Gastrocnemius medialis (tissue), 4 donors: ENCODE measurements around the gene ZNF330. TPM values are rescaled to one million over a fixed set of nuclear protein-coding genes. Genes with fewer than 3 reads are reported as not detected.

Source experiments
- ATAC-seq, 2 donors: fragments of 150-250 bp; one replicate each; pipeline ENCODE4 v1.9.1; 2016
- DNase-seq, 2 donors: peaks; one replicate each; pipeline ENCODE4 v3.0.0-alpha.2; 2019
- H3K27ac ChIP-seq, 4 donors: fragments of 200-600 bp; sonication (generic); 1 replicate in 1 of 4; 2 replicates in 3 of 4; pipeline ENCODE4 v1.5.1; 2016 to 2018; ENCODE audit warnings: mild to moderate bottlenecking in 2 of 4, moderate library complexity in 1 of 4
- H3K27me3 ChIP-seq, 3 donors: fragments of 200-600 bp; sonication (generic) in 2 of 3; 1 replicate in 1 of 3; 2 replicates in 2 of 3; pipeline versions ENCODE4 v1.5.1 to v1.6.0; 2016 to 2019; ENCODE audit warnings: mild to moderate bottlenecking in 1 of 3, moderate library complexity in 1 of 3
- H3K36me3 ChIP-seq, 2 donors: fragments of 200-600 bp; sonication (generic) in 1 of 2; one replicate each; pipeline ENCODE4 v1.5.1; 2017 to 2018
- H3K4me1 ChIP-seq, 2 donors: fragments of 200-600 bp; sonication (generic) in 1 of 2; one replicate each; pipeline ENCODE4 v1.5.1; 2016 to 2017; ENCODE audit warnings: mild to moderate bottlenecking in 2 of 2
- H3K4me3 ChIP-seq, 4 donors: fragments of 200-600 bp; sonication (generic) in 3 of 4; 1 replicate in 1 of 4; 2 replicates in 3 of 4; pipeline ENCODE4 v1.5.1; 2016 to 2019; ENCODE audit warnings: mild to moderate bottlenecking in 2 of 4
- H3K9me3 ChIP-seq, 3 donors: fragments of 200-600 bp; sonication (generic) in 2 of 3; 1 replicate in 1 of 3; 2 replicates in 2 of 3; pipeline ENCODE4 v1.5.1; 2016 to 2019
- POLR2A ChIP-seq, 2 donors: fragments of 450-650 bp; IDR thresholded peaks; one replicate each; pipeline ENCODE4 v1.6.1; 2017; ENCODE audit warnings: antibody characterized with exemption in 2 of 2, mild to moderate bottlenecking in 2 of 2, moderate library complexity in 2 of 2
- in situ Hi-C, 4 donors: fragments of 200-750 bp; cut with MboI; loops; one replicate each; pipeline versions ENCODE4 v1.15.0 to v1.8.0; 2017; ENCODE audit warnings: low sequenced_read_pairs in 4 of 4
- intact Hi-C: fragments of 100-400 bp; cut with DNase I; formaldehyde crosslinking; loops from one replicate; pipeline ENCODE4 v1.15.1; 2023; ENCODE audit warnings: low total_unique reads
- total RNA-seq, 4 donors: library from RNA; depleted of rRNA; stranded (reverse); fragments of >200 nt; gene quantifications; one replicate each; pipeline versions ENCODE4 v1.1.0 to v1.2.3, GENCODE V29; 2016
- TF ChIP-seq, protein P1 (sequence below), 5 experiments: fragments of 450-650 bp in 3 of 5; fragments of 200-600 bp in 2 of 5; sonication (generic) in 2 of 5; IDR thresholded peaks in 4 of 5; conservative IDR thresholded peaks in 1 of 5; 1 replicate in 4 of 5; 2 replicates in 1 of 5; pipeline ENCODE4 v1.5.1; 2016 to 2019; ENCODE audit warnings: antibody characterized with exemption in 5 of 5, mild to moderate bottlenecking in 3 of 5, moderate library complexity in 3 of 5

ZNF330 gene
- total RNA-seq, 4 donors from 2014 or later, result 24.0 to 54.3 (median 36.1) TPM

DNA sequence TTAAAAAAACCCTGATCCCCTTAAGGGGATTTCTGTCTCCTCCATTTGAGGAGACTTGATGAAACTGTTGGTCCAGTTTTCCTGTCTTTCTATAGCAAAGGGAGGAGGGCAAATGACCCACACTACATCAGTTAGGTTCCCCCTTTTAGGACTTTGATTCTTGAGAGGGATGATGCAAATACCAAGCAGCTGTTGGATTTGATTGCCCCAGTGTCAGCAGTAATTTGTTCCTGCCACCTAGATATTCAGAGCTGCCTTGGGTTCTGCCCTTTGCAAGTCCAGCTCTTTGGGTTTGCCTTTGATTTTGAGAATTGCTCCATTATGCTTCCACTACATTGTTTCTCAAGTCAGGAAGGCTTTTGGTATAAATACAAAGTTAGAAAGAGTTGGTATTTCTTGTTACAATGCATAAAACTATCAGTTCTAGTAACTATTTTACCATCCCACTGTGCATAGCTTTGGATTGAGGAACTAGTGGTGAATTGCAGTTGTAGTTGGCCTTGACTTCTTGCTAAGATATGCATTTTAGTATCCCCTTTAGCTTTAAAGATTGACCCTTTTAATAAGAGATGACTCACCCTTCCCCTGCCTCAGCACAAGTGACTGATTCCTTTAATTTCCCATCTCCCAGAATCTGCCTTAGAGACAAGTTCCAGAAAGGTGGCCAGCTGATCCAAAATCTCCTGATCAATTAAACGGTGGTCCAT lies 24.3 kb upstream of the ZNF330 start:
- ATAC-seq (no peak), DNase-seq (no peak)
- H3K4me3 ChIP-seq, result no peak overlapping the region
- TF ChIP-seq, protein P1, sequence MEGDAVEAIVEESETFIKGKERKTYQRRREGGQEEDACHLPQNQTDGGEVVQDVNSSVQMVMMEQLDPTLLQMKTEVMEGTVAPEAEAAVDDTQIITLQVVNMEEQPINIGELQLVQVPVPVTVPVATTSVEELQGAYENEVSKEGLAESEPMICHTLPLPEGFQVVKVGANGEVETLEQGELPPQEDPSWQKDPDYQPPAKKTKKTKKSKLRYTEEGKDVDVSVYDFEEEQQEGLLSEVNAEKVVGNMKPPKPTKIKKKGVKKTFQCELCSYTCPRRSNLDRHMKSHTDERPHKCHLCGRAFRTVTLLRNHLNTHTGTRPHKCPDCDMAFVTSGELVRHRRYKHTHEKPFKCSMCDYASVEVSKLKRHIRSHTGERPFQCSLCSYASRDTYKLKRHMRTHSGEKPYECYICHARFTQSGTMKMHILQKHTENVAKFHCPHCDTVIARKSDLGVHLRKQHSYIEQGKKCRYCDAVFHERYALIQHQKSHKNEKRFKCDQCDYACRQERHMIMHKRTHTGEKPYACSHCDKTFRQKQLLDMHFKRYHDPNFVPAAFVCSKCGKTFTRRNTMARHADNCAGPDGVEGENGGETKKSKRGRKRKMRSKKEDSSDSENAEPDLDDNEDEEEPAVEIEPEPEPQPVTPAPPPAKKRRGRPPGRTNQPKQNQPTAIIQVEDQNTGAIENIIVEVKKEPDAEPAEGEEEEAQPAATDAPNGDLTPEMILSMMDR (IDR thresholded peaks at IDR 0.05 in 4 of 5, conservative IDR thresholded peaks at IDR 0.05 in 1 of 5), result no peak
- TF ChIP-seq POLR2A (IDR thresholded peaks at IDR 0.05), result no peak
- peaks cover 28% of the 10 kb centered on the region in 2 donors for H3K4me1 ChIP-seq
- no peaks in the 10 kb centered on the region for H3K36me3 ChIP-seq
- intact Hi-C loops, result no loop called here
- H3K27me3 ChIP-seq, result no peaks in the 10 kb centered on the region
- H3K9me3 ChIP-seq, result no peaks in the 10 kb centered on the region
- H3K27ac ChIP-seq, result no peak overlapping the region
- in situ Hi-C loops, result no loop called here

DNA sequence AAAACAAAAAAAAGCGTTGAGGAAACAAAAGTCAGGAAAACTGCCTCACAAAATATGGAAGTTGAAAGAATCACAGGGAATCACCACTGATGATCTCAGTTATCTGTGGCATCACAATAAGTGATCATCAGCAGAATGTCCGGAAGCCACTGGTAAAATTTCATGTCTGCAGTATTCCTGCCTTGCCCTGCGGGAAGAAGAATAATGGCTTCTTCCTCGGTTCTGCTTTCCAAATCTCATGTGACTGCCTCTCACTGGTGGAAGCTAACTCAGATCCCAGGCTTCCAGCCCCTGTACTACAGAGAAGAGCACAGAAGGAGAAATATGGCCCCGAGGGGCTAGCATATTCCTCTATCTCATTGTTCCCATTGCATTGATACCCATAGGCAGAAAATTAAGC lies 12.7 kb upstream of the ZNF330 start:
- TF ChIP-seq, protein P1 (IDR thresholded peaks at IDR 0.05 in 4 of 5, conservative IDR thresholded peaks at IDR 0.05 in 1 of 5), result no peak
- no peak for TF ChIP-seq POLR2A (IDR thresholded peaks at IDR 0.05)
- no peaks in the 10 kb centered on the region for H3K36me3 ChIP-seq
- H3K4me3 ChIP-seq, result no peak overlapping the region
- H3K9me3 ChIP-seq, result no peaks in the 10 kb centered on the region
- ATAC-seq (no peak), DNase-seq (no peak)
- H3K27me3 ChIP-seq, result no peaks in the 10 kb centered on the region
- intact Hi-C loops (no loop called here), in situ Hi-C loops (no loop called here)
- H3K4me1 ChIP-seq, result no peaks in the 10 kb centered on the region
- no peak overlapping the region for H3K27ac ChIP-seq

DNA sequence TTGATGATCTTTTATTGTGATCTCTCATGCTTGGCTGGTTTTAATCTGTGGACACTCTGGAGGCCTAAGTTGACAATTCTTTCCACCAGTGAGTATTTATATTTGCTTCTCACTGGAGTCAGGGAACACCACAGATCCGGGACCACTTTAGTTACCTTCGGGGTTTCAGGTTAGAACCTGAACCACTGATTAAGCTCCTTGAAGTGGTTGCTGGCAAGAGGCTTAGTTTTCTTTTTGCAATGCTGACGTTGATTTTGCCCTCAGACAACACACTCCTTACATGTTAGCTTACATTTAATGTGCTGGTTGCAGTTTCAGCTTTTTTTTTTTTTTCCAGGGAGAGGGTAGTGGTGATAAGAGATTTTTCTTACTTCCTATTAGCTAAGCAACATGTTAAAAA lies 10.5 kb upstream of the ZNF330 start:
- intact Hi-C loops, result no loop called here
- Histone ChIP-seq H3K4me1 (no peaks in the 10 kb centered on the region), H3K4me3 (no peak overlapping the region), H3K27me3 (no peaks in the 10 kb centered on the region), H3K9me3 (no peaks in the 10 kb centered on the region), H3K27ac (no peak overlapping the region), H3K36me3 (no peaks in the 10 kb centered on the region)
- TF ChIP-seq, protein P1 (IDR thresholded peaks at IDR 0.05 in 4 of 5, conservative IDR thresholded peaks at IDR 0.05 in 1 of 5), result no peak
- in situ Hi-C loops, result no loop called here
- ATAC-seq (no peak), DNase-seq (no peak)

DNA sequence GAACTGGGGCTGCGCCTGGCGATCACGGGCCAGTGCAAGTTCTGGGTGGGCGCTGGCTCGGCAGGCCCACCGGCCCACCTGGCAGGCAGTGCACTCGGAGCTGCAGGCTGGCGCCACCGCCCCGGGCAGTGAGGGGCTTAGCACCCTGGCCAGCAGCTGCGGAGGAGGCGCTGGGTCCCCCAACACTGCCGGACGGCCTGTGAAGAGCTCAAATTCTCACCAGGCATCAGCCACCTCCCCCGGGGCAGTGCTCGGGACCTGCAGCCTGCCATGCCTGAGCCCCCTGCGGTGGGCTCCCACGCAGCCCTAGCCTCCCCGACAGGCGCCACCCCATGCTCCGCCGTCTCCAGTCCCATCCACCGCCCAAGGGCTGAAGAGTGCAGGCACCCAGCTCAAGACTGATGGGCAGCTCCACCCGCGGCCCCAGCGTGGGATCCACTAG lies 7.1 kb upstream of the ZNF330 start:
- no peaks in the 10 kb centered on the region for H3K27me3 ChIP-seq
- no peak for TF ChIP-seq POLR2A (IDR thresholded peaks at IDR 0.05)
- TF ChIP-seq, protein P1 (IDR thresholded peaks at IDR 0.05 in 4 of 5, conservative IDR thresholded peaks at IDR 0.05 in 1 of 5), result no peak
- no peaks in the 10 kb centered on the region for H3K9me3 ChIP-seq
- H3K27ac ChIP-seq, result no peak overlapping the region
- in situ Hi-C loops, result no loop called here
- no peak overlapping the region for H3K4me3 ChIP-seq
- H3K36me3 ChIP-seq, result no peaks in the 10 kb centered on the region
- H3K4me1 ChIP-seq, result no peaks in the 10 kb centered on the region
- ATAC-seq (no peak), DNase-seq (no peak)
- intact Hi-C loops, result no loop called here

DNA sequence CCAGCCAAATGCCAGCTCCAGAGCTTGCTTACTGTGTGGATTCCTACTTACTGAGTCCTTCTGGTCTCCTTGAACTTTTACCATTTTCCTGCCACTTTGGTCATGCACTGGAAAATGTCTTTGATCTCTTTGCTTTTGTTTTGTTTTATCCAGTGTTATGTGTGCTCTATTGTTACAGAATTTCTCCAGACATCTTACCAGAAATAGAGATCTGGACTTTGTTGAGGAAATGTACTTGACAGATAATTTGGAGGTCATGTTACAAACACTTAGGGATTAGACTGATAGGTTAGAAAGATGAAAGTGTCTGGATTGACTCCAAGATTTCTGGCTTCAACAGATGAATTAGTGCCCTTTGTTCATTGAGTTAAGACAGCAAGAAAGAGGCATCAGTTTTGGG lies 5.7 kb upstream of the ZNF330 start:
- no peaks in the 10 kb centered on the region for H3K27me3 ChIP-seq
- H3K9me3 ChIP-seq, result no peaks in the 10 kb centered on the region
- H3K27ac ChIP-seq, result no peak overlapping the region
- TF ChIP-seq, protein P1 (IDR thresholded peaks at IDR 0.05 in 4 of 5, conservative IDR thresholded peaks at IDR 0.05 in 1 of 5), result no peak
- TF ChIP-seq POLR2A (IDR thresholded peaks at IDR 0.05), result no peak
- DNase-seq, result no peak
- H3K4me3 ChIP-seq, result no peak overlapping the region
- H3K4me1 ChIP-seq, result no peaks in the 10 kb centered on the region
- no peaks in the 10 kb centered on the region for H3K36me3 ChIP-seq
- intact Hi-C loops, result no loop called here
- in situ Hi-C loops, result no loop called here
- no peak for ATAC-seq
